ENCODE measurements around the gene GATD1. TPM values are rescaled to one million over a fixed set of nuclear protein-coding genes. Genes with fewer than 3 reads are reported as not detected.

Gene GATD1
- total and polyA plus RNA-seq, 9 of the 15 experiments (the other 6 are each of a cell fraction or from before 2014, with no cell fraction given), result 2.8 to 144 (median 36.9) TPM

DNA sequence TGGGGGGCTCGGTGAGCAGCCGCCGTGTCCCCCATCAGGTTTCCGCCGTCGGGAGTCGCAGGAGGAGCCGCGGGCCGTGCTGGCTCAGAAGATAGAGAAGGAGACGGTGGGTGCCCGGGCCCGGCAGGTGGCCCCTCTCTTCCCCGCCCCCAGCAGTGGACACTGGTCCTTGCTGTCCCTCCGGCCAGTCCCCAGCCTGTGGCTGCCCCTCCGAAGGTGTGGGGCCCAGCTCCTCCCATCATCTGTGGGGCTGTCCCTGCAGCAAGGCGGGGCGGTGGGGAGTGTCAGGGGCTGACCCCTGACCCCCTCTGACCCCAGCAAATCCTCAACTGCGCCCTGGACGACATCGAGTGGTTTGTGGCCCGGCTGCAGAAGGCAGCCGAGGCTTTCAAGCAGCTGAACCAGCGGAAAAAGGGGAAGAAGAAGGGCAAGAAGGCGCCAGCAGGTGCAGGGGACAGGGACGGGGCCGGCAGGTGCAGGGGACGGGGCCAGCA is 56.0 kb downstream of the GATD1 start:
- no peak for ATAC-seq
- no peak for FAIRE-seq
- DNase-seq (ENCODE audit: extremely low read depth in 1 of 4, low spot score in 3 of 4), result no peak
- no TSS peak for BruUV-seq (replicated peaks)
- POLR2A ChIA-PET, result interaction anchor here (0.6 to 1.4 kb wide), 3 partner anchors 17 to 56 kb away, joined by 3 to 6 read pairs (median 3); partner anchors contain the start of gene TMEM80
- TF ChIP-seq ZBTB7A (IDR thresholded peaks at IDR 0.05; ENCODE audit: borderline replicate concordance, control insufficient read depth, low read depth, low read length) (peak; percentile 13; the same call in 1 of the 2 replicates), PTRF (tag; IDR thresholded peaks at IDR 0.05) (no peak), NR2C1 (IDR thresholded peaks at IDR 0.05) (no peak), NR2C1 (tag; IDR thresholded peaks at IDR 0.05) (0 out of 2 replicates have a peak, but pooled peaks have one; percentile 10), POLR2G (IDR thresholded peaks at IDR 0.05; ENCODE audit: low read depth, low read length) (0 out of 2 replicates have a peak, but pooled peaks have one; percentile 8)
- Histone ChIP-seq H3K27me3 (ENCODE audit: control insufficient read depth in 2 of 2, insufficient read depth in 2 of 2, low read length in 2 of 2) (no peaks in the 10 kb centered on the region; a peak in 1 of 5 replicates), H3K79me2 (ENCODE audit: control insufficient read depth, insufficient read depth, low read length) (no peaks in the 10 kb centered on the region), H3K36me3 (ENCODE audit: control insufficient read depth, insufficient read depth, low read length) (no peaks in the 10 kb centered on the region), H3K9ac (ENCODE audit: insufficient read depth in 1 of 2, low read depth in 2 of 2, low read length in 2 of 2) (peak overlapping the region in 1 of 2 experiments; percentile 52; a peak in 2 of 4 replicates), H2AFZ (ENCODE audit: low read depth, low read length) (no peak overlapping the region), H3K4me1 (replicated peaks in 1 of 2; ENCODE audit: control insufficient read depth in 2 of 2, insufficient read depth in 2 of 2, low read length in 2 of 2) (peaks cover 13 to 65% of the 10 kb centered on the region in 2 experiments), H3K9me1 (ENCODE audit: control insufficient read depth, insufficient read depth, low read length) (no peaks in the 10 kb centered on the region), H3K27ac (ENCODE audit: extremely low read depth, low read depth, low read length) (no peak overlapping the region), H3K9me3 (replicated peaks; ENCODE audit: control insufficient read depth, insufficient read depth, low read depth, low read length) (no peaks in the 10 kb centered on the region), H3K4me2 (ENCODE audit: insufficient read depth, low read length) (no peak overlapping the region), H4K20me1 (replicated peaks; ENCODE audit: control insufficient read depth, insufficient read depth, low read length) (no peaks in the 10 kb centered on the region; the same call in 1 of the 2 replicates), H3K4me3 (no peak overlapping the region)
- intact Hi-C loops (cut with micrococcal nuclease) (no loop called here), in situ Hi-C loops (cut with MboI) (no loop called here)
- 4% methylated on average over 16 of the region's 28 CpGs for WGBS (ENCODE audit: insufficient coverage, low coverage, missing lambda C conversion rate)
- CTCF ChIA-PET (ENCODE audit: low intra/inter-chr PET ratio), result no interaction called here

All from K562 (cell line).